H1 (cell line): ENCODE measurements around the gene SLC9A3. TPM values are rescaled to one million over a fixed set of nuclear protein-coding genes. Genes with fewer than 3 reads are reported as not detected.

ENCODE experiments used
- CTCF ChIA-PET: fragments of 300-600 bp; sonication (Branson Sonifier 250); formaldehyde crosslinking; loops from one replicate; lab custom pipeline; 2021; ENCODE audit not compliant: partially characterized antibody; lab: Charles Lee
- POLR2A ChIA-PET: fragments of 300-600 bp; sonication (Branson Sonifier 250); formaldehyde crosslinking; loops from one replicate; lab custom pipeline; 2021; ENCODE audit warnings: inconsistent platforms; ENCODE audit not compliant: partially characterized antibody; lab: Charles Lee
- DNase-seq, 2 experiments: peaks; one replicate each; pipeline versions ENCODE4 v3.0.0 to v3.0.0-alpha.2; 2010 to 2022; ENCODE audit warnings: low spot score in 2 of 2, low read depth in 1 of 2, mixed read lengths in 1 of 2
- FAIRE-seq: peaks from 2 replicates; lab custom pipeline; 2011; peaks lifted over from hg19 to GRCh38; lab: Jason Lieb, UNC
- H2AFZ ChIP-seq: 2 replicates; pipeline ENCODE4 v1.8.1; 2012; ENCODE audit warnings: low read length, inconsistent platforms
- H2AK5ac ChIP-seq: 2 replicates; pipeline ENCODE4 v1.6.1; 2013; ENCODE audit warnings: low read depth, low read length
- H2BK120ac ChIP-seq: replicated peaks from 2 replicates; pipeline ENCODE3; 2013; ENCODE audit warnings: low read depth, low read length, inconsistent platforms
- H2BK12ac ChIP-seq: 2 replicates; pipeline ENCODE4 v1.6.1; 2013; ENCODE audit warnings: low read depth, low read length
- H2BK15ac ChIP-seq: 2 replicates; pipeline ENCODE4 v1.6.1; 2013; ENCODE audit warnings: low read length
- H2BK20ac ChIP-seq: 2 replicates; pipeline ENCODE4 v1.6.1; 2013; ENCODE audit warnings: low read length
- H2BK5ac ChIP-seq: 2 replicates; pipeline ENCODE4 v1.6.1; 2013; ENCODE audit warnings: low read depth, low read length
- H3K14ac ChIP-seq: 2 replicates; pipeline ENCODE4 v1.6.1; 2013; ENCODE audit warnings: inconsistent platforms; ENCODE audit not compliant: insufficient read length
- H3K18ac ChIP-seq: 2 replicates; pipeline ENCODE4 v1.6.1; 2013; ENCODE audit warnings: low read length; ENCODE audit errors: extremely low read depth
- H3K23ac ChIP-seq: 2 replicates; pipeline ENCODE4 v1.6.1; 2013; ENCODE audit warnings: inconsistent platforms; ENCODE audit not compliant: insufficient read length
- H3K23me2 ChIP-seq: 2 replicates; pipeline ENCODE4 v1.6.1; 2013; ENCODE audit warnings: low read depth, low read length
- H3K27ac ChIP-seq: 2 replicates; pipeline ENCODE4 v1.6.1; 2011; ENCODE audit warnings: low read depth, low read length, inconsistent platforms
- H3K27me3 ChIP-seq, 4 experiments: replicated peaks in 1 of 4; 1 replicate in 1 of 4; 2 replicates in 3 of 4; pipeline versions ENCODE4 v1.6.1 to v1.8.1; 2011 to 2013; ENCODE audit warnings: low read length in 3 of 4, mild to moderate bottlenecking in 3 of 4, inconsistent platforms in 2 of 4, mixed read lengths in 2 of 4, moderate library complexity in 1 of 4; ENCODE audit not compliant: control insufficient read depth in 3 of 4, insufficient read depth in 3 of 4; ENCODE audit errors: extremely low read depth in 1 of 4
- H3K36me3 ChIP-seq, 4 experiments: 2 replicates each; pipeline versions ENCODE4 v1.6.1 to v1.8.1; 2011 to 2013; ENCODE audit warnings: mild to moderate bottlenecking in 4 of 4, low read length in 3 of 4, moderate library complexity in 2 of 4, control low read depth in 1 of 4, inconsistent platforms in 1 of 4; ENCODE audit not compliant: insufficient read depth in 4 of 4, control insufficient read depth in 2 of 4
- H3K4ac ChIP-seq: replicated peaks from 2 replicates; pipeline ENCODE3; 2013; ENCODE audit warnings: low read length, low read depth, mixed read lengths, inconsistent platforms; ENCODE audit not compliant: insufficient read length
- H3K4me1 ChIP-seq, 4 experiments: replicated peaks in 1 of 4; 1 replicate in 1 of 4; 2 replicates in 3 of 4; pipeline versions ENCODE4 v1.6.1 to v1.8.1; 2011 to 2013; ENCODE audit warnings: low read length in 3 of 4, inconsistent platforms in 2 of 4, mixed read lengths in 1 of 4; ENCODE audit not compliant: insufficient read depth in 4 of 4, control insufficient read depth in 3 of 4
- H3K4me2 ChIP-seq, 2 experiments: 2 replicates each; pipeline versions ENCODE4 v1.6.1 to v1.8.1; 2011 to 2013; ENCODE audit warnings: low read depth in 2 of 2, low read length in 2 of 2, control low read depth in 1 of 2, inconsistent platforms in 1 of 2, mild to moderate bottlenecking in 1 of 2; ENCODE audit not compliant: insufficient read depth in 1 of 2
- H3K4me3 ChIP-seq, 4 experiments: fragments of 200-600, 300-600 bp in 1 of 4; sonication (generic), shearing (Covaris generic), sonication (Bioruptor Twin) in 1 of 4; 2 replicates each; pipeline versions ENCODE4 v1.5.1 to v1.8.1; 2011 to 2016; ENCODE audit warnings: low read length in 4 of 4, low read depth in 3 of 4, control low read depth in 2 of 4, inconsistent platforms in 2 of 4, mild to moderate bottlenecking in 2 of 4, mixed read lengths in 1 of 4, moderate library complexity in 1 of 4; ENCODE audit not compliant: insufficient read depth in 2 of 4; ENCODE audit errors: extremely low read depth in 1 of 4
- H3K56ac ChIP-seq: replicated peaks from 2 replicates; pipeline ENCODE3; 2013; ENCODE audit warnings: low read depth, mild to moderate bottlenecking, mixed read lengths, low read length, inconsistent platforms; ENCODE audit not compliant: insufficient read length
- H3K79me1 ChIP-seq: 2 replicates; pipeline ENCODE4 v1.6.1; 2013; ENCODE audit warnings: low read depth, low read length, control low read depth
- H3K79me2 ChIP-seq, 2 experiments: 2 replicates each; pipeline versions ENCODE4 v1.6.1 to v1.8.1; 2012 to 2013; ENCODE audit warnings: low read length in 2 of 2, mild to moderate bottlenecking in 2 of 2, inconsistent platforms in 1 of 2; ENCODE audit not compliant: insufficient read depth in 2 of 2, control insufficient read depth in 1 of 2
- H3K9ac ChIP-seq, 4 experiments: replicated peaks in 1 of 4; 1 replicate in 1 of 4; 2 replicates in 3 of 4; pipeline versions ENCODE4 v1.6.1 to v1.8.1; 2011 to 2013; ENCODE audit warnings: low read depth in 3 of 4, low read length in 3 of 4, control low read depth in 2 of 4, mild to moderate bottlenecking in 2 of 4, moderate library complexity in 2 of 4, inconsistent platforms in 1 of 4; ENCODE audit errors: extremely low read depth in 1 of 4
- H3K9me3 ChIP-seq, 2 experiments: 2 replicates each; pipeline versions ENCODE4 v1.6.1 to v1.8.1; 2012 to 2013; ENCODE audit warnings: mild to moderate bottlenecking in 2 of 2, moderate library complexity in 2 of 2, control low read depth in 1 of 2, inconsistent platforms in 1 of 2, low read depth in 1 of 2, low read length in 1 of 2, mixed read lengths in 1 of 2; ENCODE audit not compliant: insufficient read depth in 2 of 2
- H4K20me1 ChIP-seq, 2 experiments: replicated peaks in 1 of 2; 2 replicates each; pipeline versions ENCODE3 to v1.8.1; 2011 to 2013; ENCODE audit warnings: inconsistent platforms in 2 of 2, low read length in 2 of 2, mild to moderate bottlenecking in 1 of 2; ENCODE audit not compliant: insufficient read depth in 2 of 2, control insufficient read depth in 1 of 2
- H4K5ac ChIP-seq: 2 replicates; pipeline ENCODE4 v1.6.1; 2013; ENCODE audit warnings: low read length, low read depth, mixed read lengths, inconsistent platforms; ENCODE audit not compliant: insufficient read length
- H4K8ac ChIP-seq: 2 replicates; pipeline ENCODE4 v1.8.0; 2013; ENCODE audit warnings: mild to moderate bottlenecking, moderate library complexity, low read length, inconsistent platforms; ENCODE audit not compliant: insufficient read depth; ENCODE audit errors: extremely low read depth
- H4K91ac ChIP-seq: replicated peaks from 2 replicates; pipeline ENCODE3; 2013; ENCODE audit warnings: low read length, mixed read lengths, inconsistent platforms; ENCODE audit not compliant: insufficient read length
- ASH2L ChIP-seq: fragments of 200-600, 300-600 bp; sonication (generic); IDR thresholded peaks from one replicate; pipeline ENCODE4 v1.7.1; 2017; ENCODE audit warnings: low read length
- CHD1 ChIP-seq: IDR thresholded peaks from 2 replicates; pipeline ENCODE4 v1.6.1; 2012; ENCODE audit warnings: low read depth, low read length, improper control_type of control experiment
- GABPA ChIP-seq: IDR thresholded peaks from 2 replicates; pipeline ENCODE4 v1.6.1; 2011; ENCODE audit warnings: mild to moderate bottlenecking, low read length, moderate library complexity, borderline replicate concordance; ENCODE audit not compliant: insufficient read depth
- MAFK ChIP-seq: IDR thresholded peaks from 2 replicates; pipeline ENCODE4 v1.6.1; 2012; ENCODE audit warnings: low read depth, mild to moderate bottlenecking, improper control_type of control experiment, low read length
- RAD21 ChIP-seq, 2 experiments: IDR thresholded peaks in 1 of 2; conservative IDR thresholded peaks in 1 of 2; 2 replicates each; pipeline ENCODE4 v1.6.1; 2011; ENCODE audit warnings: low read depth in 2 of 2, low read length in 2 of 2, improper control_type of control experiment in 1 of 2, inconsistent platforms in 1 of 2, mild to moderate bottlenecking in 1 of 2, moderate library complexity in 1 of 2
- WGBS, 2 experiments: shearing (Covaris generic) in 1 of 2; methylation state at CpG; one replicate each; pipeline versions ENCODE4 v1.1.6 to v1.1.7; 2013 to 2015; ENCODE audit warnings: low lambda C conversion rate in 2 of 2, mixed read lengths in 2 of 2, inconsistent platforms in 1 of 2, low coverage in 1 of 2, missing lambda C conversion rate in 1 of 2; ENCODE audit not compliant: insufficient replicate concordance in 2 of 2, insufficient coverage in 1 of 2, insufficient read length in 1 of 2; ENCODE audit errors: extremely low coverage in 1 of 2, missing lambda C conversion rate in 1 of 2; 5-methylcytosine and 5-hydroxymethylcytosine counted together
- polyA plus RNA-seq, 7 experiments: library from polyadenylated mRNA; depleted of rRNA in 3 of 7; stranded (reverse) in 5 of 7; unstranded in 2 of 7; fragments of >200 nt in 5 of 7; fragments of 200-250 nt in 2 of 7; gene quantifications; 1 replicate in 5 of 7; 2 replicates in 1 of 7; 4 replicates in 1 of 7; pipeline versions ENCODE4 v1.2.1 to v1.2.3, GENCODE V29; 2011 to 2013; ENCODE audit warnings: missing spikeins in 2 of 7, mixed read lengths in 2 of 7
- total RNA-seq: library from RNA; stranded (reverse); fragmentation: NEBNext Ultra II Directional; extraction: Animal tissue kit (Norgen Biotek cat#: 25700); gene quantifications from 2 replicates; pipeline ENCODE4 v1.2.1, GENCODE V29; 2021

SLC9A3 gene
- total and polyA plus RNA-seq, 2 of the 8 experiments (the other 6 are each of a cell fraction or from before 2014, with no cell fraction given): 0.95 to 1.0 TPM

GRCh38 chr5:520196-520849, 3.9 kb downstream of the SLC9A3 start:
- Histone ChIP-seq H3K4me1 (peaks cover 0 to 17% (median 10%) of the 10 kb centered on the region in 4 experiments; a peak in 6 of 7 replicates), H2AK5ac (no peak overlapping the region), H3K9me3 (no peaks in the 10 kb centered on the region), H3K9ac (no peak overlapping the region), H3K56ac (no peak overlapping the region), H3K23me2 (peaks cover 13% of the 10 kb centered on the region; the same call in 1 of the 2 replicates), H3K18ac (no peak overlapping the region), H2BK15ac (no peak overlapping the region), H3K27ac (no peak overlapping the region), H3K4ac (no peak overlapping the region), H3K79me2 (no peaks in the 10 kb centered on the region), H4K5ac (no peak overlapping the region), H4K20me1 (peaks cover 2 to 12% of the 10 kb centered on the region in 2 experiments), H3K23ac (no peak overlapping the region), H3K4me3 (no peak overlapping the region), H2AFZ (no peak overlapping the region), H3K14ac (no peak overlapping the region), H2BK12ac (no peak overlapping the region), H2BK20ac (no peak overlapping the region), H2BK5ac (no peak overlapping the region), H4K91ac (no peak overlapping the region), H3K36me3 (peaks cover 0 to 3% (median 0%) of the 10 kb centered on the region in 4 experiments; a peak in 1 of 8 replicates), H3K27me3 (peaks cover 25 to 43% (median 38%) of the 10 kb centered on the region in 4 experiments), H4K8ac (no peak overlapping the region), H3K79me1 (no peaks in the 10 kb centered on the region), H2BK120ac (no peak overlapping the region), H3K4me2 (no peak overlapping the region)
- no peak for TF ChIP-seq RAD21 (IDR thresholded peaks at IDR 0.05 in 1 of 2, conservative IDR thresholded peaks at IDR 0.05 in 1 of 2; ENCODE audit: low read depth in 2 of 2, low read length in 2 of 2)
- no peak for TF ChIP-seq GABPA
- no peak for TF ChIP-seq MAFK
- no peak for TF ChIP-seq ASH2L
- no peak for TF ChIP-seq CHD1
- CTCF ChIA-PET: interaction anchor here (0.6 to 2.8 kb wide), 4 partner anchors 18 to 151 kb away, joined by 3 to 10 read pairs (median 3); no protein-coding TSS in a partner anchor
- FAIRE-seq (no peak), DNase-seq (no peak)
- POLR2A ChIA-PET: interaction anchor here (1.1 kb wide), 1 partner anchor 9 kb away, joined by 3 read pairs; no protein-coding TSS in a partner anchor
- 85% methylated on average over 14 of the region's 20 CpGs; no CpG with 5 or more reads in 1 of the 2 experiments for WGBS, 2 experiments
